IMR-90 (cell line): ENCODE measurements around the gene PSMG4. TPM values are rescaled to one million over a fixed set of nuclear protein-coding genes. Genes with fewer than 3 reads are reported as not detected.

Experiments used
- ATAC-seq: fragments of 200-7000 bp; cut with Tn5 transposase; 2 replicates; pipeline ENCODE4 v1.9.1; 2020; ENCODE audit warnings: low read depth, mild to moderate bottlenecking, moderate library complexity
- BruUV-seq: library from RNA; stranded (reverse); fragments of 400-500 nt; replicated peaks from 2 replicates; lab custom pipeline; 2021; lab: Mats Ljungman, UMichigan
- CTCF ChIA-PET: fragments of 300-600 bp; formaldehyde crosslinking; extraction: SDS; loops from one replicate; lab custom pipeline; 2021; ENCODE audit warnings: antibody characterized with exemption; lab: Yijun Ruan, JAX
- POLR2A ChIA-PET: fragments of 300-600 bp; sonication (Branson Sonifier 250); formaldehyde crosslinking; loops from one replicate; lab custom pipeline; 2022; ENCODE audit warnings: antibody characterized with exemption; ENCODE audit not compliant: unreplicated experiment; lab: Charles Lee
- DNase-seq: peaks from one replicate; pipeline ENCODE4 v3.0.0; 2013
- H2AFZ ChIP-seq: replicated peaks from 2 replicates; pipeline ENCODE3; 2013; ENCODE audit warnings: low read length, mild to moderate bottlenecking; ENCODE audit not compliant: poor library complexity
- H2AK5ac ChIP-seq: 2 replicates; pipeline ENCODE4 v1.6.1; 2013; ENCODE audit warnings: low read depth, low read length, inconsistent platforms
- H2AK9ac ChIP-seq: replicated peaks from 2 replicates; pipeline ENCODE3; 2013; ENCODE audit warnings: mild to moderate bottlenecking, low read depth, low read length, moderate library complexity; ENCODE audit not compliant: poor library complexity
- H2BK120ac ChIP-seq: 2 replicates; pipeline ENCODE4 v1.6.1; 2013; ENCODE audit warnings: low read depth, low read length, inconsistent platforms
- H2BK15ac ChIP-seq: 3 replicates; pipeline ENCODE4 v1.6.1; 2013; ENCODE audit warnings: low read depth, low read length, inconsistent platforms
- H2BK20ac ChIP-seq: 2 replicates; pipeline ENCODE4 v1.6.1; 2013; ENCODE audit warnings: low read depth, mild to moderate bottlenecking, inconsistent platforms, low read length, moderate library complexity
- H2BK5ac ChIP-seq: 2 replicates; pipeline ENCODE4 v1.6.1; 2013; ENCODE audit warnings: mild to moderate bottlenecking, low read depth, low read length, inconsistent platforms; ENCODE audit not compliant: poor library complexity, severe bottlenecking
- H3K14ac ChIP-seq: replicated peaks from 2 replicates; pipeline ENCODE4 v1.6.1; 2013; ENCODE audit warnings: low read depth, low read length, inconsistent platforms
- H3K18ac ChIP-seq: 2 replicates; pipeline ENCODE4 v1.6.1; 2013; ENCODE audit warnings: low read depth, low read length, control low read depth
- H3K23ac ChIP-seq: 2 replicates; pipeline ENCODE4 v1.6.1; 2013; ENCODE audit warnings: low read depth, low read length, inconsistent platforms
- H3K27ac ChIP-seq: 2 replicates; pipeline ENCODE4 v1.5.1; 2013; ENCODE audit warnings: mild to moderate bottlenecking, control low read depth, low read length; ENCODE audit not compliant: insufficient read depth
- H3K27me3 ChIP-seq: 2 replicates; pipeline ENCODE4 v1.6.1; 2013; ENCODE audit warnings: low read length; ENCODE audit not compliant: control insufficient read depth, insufficient read depth
- H3K36me3 ChIP-seq: 2 replicates; pipeline ENCODE4 v1.6.1; 2013; ENCODE audit warnings: low read length, mixed read lengths; ENCODE audit not compliant: control insufficient read depth, insufficient read depth
- H3K4ac ChIP-seq: 2 replicates; pipeline ENCODE4 v1.6.1; 2013; ENCODE audit warnings: low read depth, low read length, inconsistent platforms
- H3K4me1 ChIP-seq: 2 replicates; pipeline ENCODE4 v1.6.1; 2013; ENCODE audit warnings: low read length, mixed read lengths; ENCODE audit not compliant: control insufficient read depth, insufficient read depth
- H3K4me2 ChIP-seq: 2 replicates; pipeline ENCODE4 v1.6.1; 2013; ENCODE audit warnings: low read depth, mild to moderate bottlenecking, control low read depth, low read length, moderate library complexity
- H3K4me3 ChIP-seq: 2 replicates; pipeline ENCODE4 v1.5.1; 2013; ENCODE audit warnings: low read depth, mild to moderate bottlenecking, control low read depth, low read length, moderate library complexity; ENCODE audit not compliant: insufficient read depth
- H3K56ac ChIP-seq: 2 replicates; pipeline ENCODE4 v1.6.1; 2013; ENCODE audit warnings: low read length, inconsistent platforms; ENCODE audit not compliant: insufficient read depth; ENCODE audit errors: extremely low read depth
- H3K79me1 ChIP-seq, 2 experiments: 2 replicates each; pipeline ENCODE4 v1.6.1; 2013; ENCODE audit warnings: low read length in 2 of 2, inconsistent platforms in 1 of 2, low read depth in 1 of 2
- H3K9ac ChIP-seq: 2 replicates; pipeline ENCODE4 v1.6.1; 2013; ENCODE audit warnings: low read depth, low read length, control low read depth
- H3K9me1 ChIP-seq: 2 replicates; pipeline ENCODE4 v1.6.1; 2013; ENCODE audit warnings: low read length, inconsistent platforms; ENCODE audit not compliant: insufficient read depth
- H3K9me3 ChIP-seq: 2 replicates; pipeline ENCODE4 v1.6.1; 2013; ENCODE audit warnings: low read length; ENCODE audit not compliant: control insufficient read depth, insufficient read depth
- H4K20me1 ChIP-seq: 2 replicates; pipeline ENCODE4 v1.6.1; 2013; ENCODE audit warnings: low read length, inconsistent platforms; ENCODE audit not compliant: insufficient read depth
- H4K5ac ChIP-seq: 2 replicates; pipeline ENCODE4 v1.6.1; 2013; ENCODE audit warnings: mild to moderate bottlenecking, low read depth, low read length, control low read depth
- H4K8ac ChIP-seq, 2 experiments: 2 replicates each; pipeline ENCODE4 v1.6.1; 2013; ENCODE audit warnings: low read depth in 2 of 2, low read length in 2 of 2, control low read depth in 1 of 2, inconsistent platforms in 1 of 2
- H4K91ac ChIP-seq: 2 replicates; pipeline ENCODE4 v1.6.1; 2013; ENCODE audit warnings: low read depth, low read length, inconsistent platforms; ENCODE audit not compliant: insufficient read depth
- BHLHE40 ChIP-seq: fragments of 150-350 bp; IDR thresholded peaks from 2 replicates; pipeline ENCODE4 v1.6.1; 2016; ENCODE audit warnings: mild to moderate bottlenecking, low read depth, low read length
- CEBPB ChIP-seq: IDR thresholded peaks from 2 replicates; pipeline ENCODE4 v1.6.1; 2012; ENCODE audit warnings: low read depth, low read length, improper control_type of control experiment
- CHD1 ChIP-seq: IDR thresholded peaks from 2 replicates; pipeline ENCODE4 v1.6.1; 2012; ENCODE audit warnings: low read depth, low read length, improper control_type of control experiment
- CTCF ChIP-seq: conservative IDR thresholded peaks from 2 replicates; pipeline ENCODE4 v1.5.1; 2012; ENCODE audit warnings: mild to moderate bottlenecking, low read depth, low read length, improper control_type of control experiment
- ELK1 ChIP-seq: fragments of 150-350 bp; IDR thresholded peaks from 2 replicates; pipeline ENCODE4 v1.6.1; 2016; ENCODE audit warnings: low read depth, mild to moderate bottlenecking, low read length, moderate library complexity, borderline replicate concordance
- FOS ChIP-seq: fragments of 150-350 bp; IDR thresholded peaks from 2 replicates; pipeline ENCODE4 v1.6.1; 2016; ENCODE audit warnings: low read depth, low read length
- MAFK ChIP-seq: IDR thresholded peaks from 2 replicates; pipeline ENCODE4 v1.6.1; 2012; ENCODE audit warnings: low read depth, low read length, improper control_type of control experiment
- MAZ ChIP-seq: IDR thresholded peaks from 2 replicates; pipeline ENCODE4 v1.6.1; 2012; ENCODE audit warnings: low read depth, mild to moderate bottlenecking, low read length, improper control_type of control experiment, moderate library complexity, borderline replicate concordance
- MXI1 ChIP-seq: IDR thresholded peaks from 2 replicates; pipeline ENCODE4 v1.6.1; 2012; ENCODE audit warnings: low read depth, mild to moderate bottlenecking, low read length, moderate library complexity, borderline replicate concordance
- NFE2L2 ChIP-seq: fragments of 150-350 bp; IDR thresholded peaks from 2 replicates; pipeline ENCODE4 v1.6.1; 2016; ENCODE audit warnings: low read depth, mild to moderate bottlenecking, low read length
- POLR2A ChIP-seq: IDR thresholded peaks from 2 replicates; pipeline ENCODE4 v1.6.1; 2012; ENCODE audit warnings: mild to moderate bottlenecking, low read depth, low read length
- RAD21 ChIP-seq: IDR thresholded peaks from 2 replicates; pipeline ENCODE4 v1.6.1; 2012; ENCODE audit warnings: low read length, improper control_type of control experiment
- RCOR1 ChIP-seq: IDR thresholded peaks from 2 replicates; pipeline ENCODE4 v1.6.1; 2012; ENCODE audit warnings: mild to moderate bottlenecking, low read length, improper control_type of control experiment; ENCODE audit not compliant: insufficient replicate concordance
- RFX5 ChIP-seq: IDR thresholded peaks from 2 replicates; pipeline ENCODE4 v1.8.0; 2012; ENCODE audit warnings: low read depth, mild to moderate bottlenecking, low read length, moderate library complexity
- SMC3 ChIP-seq: fragments of 150-350 bp; IDR thresholded peaks from 2 replicates; pipeline ENCODE4 v1.6.1; 2016; ENCODE audit warnings: low read depth, mild to moderate bottlenecking, antibody characterized with exemption, low read length, moderate library complexity
- USF2 ChIP-seq: fragments of 150-350 bp; IDR thresholded peaks from 2 replicates; pipeline ENCODE4 v1.6.1; 2017; ENCODE audit warnings: mild to moderate bottlenecking, antibody characterized with exemption, low read length, low read depth
- WGBS, 2 experiments: methylation state at CpG; one replicate each; pipeline versions ENCODE4 v1.1.5 to v1.1.7; 2013; ENCODE audit warnings: missing lambda C conversion rate in 2 of 2; ENCODE audit not compliant: insufficient read length in 1 of 2; ENCODE audit errors: extremely low coverage in 2 of 2; 5-methylcytosine and 5-hydroxymethylcytosine counted together
- dilution Hi-C: fragments of 300-500 bp; cut with HindIII; formaldehyde crosslinking; loops from one replicate; pipeline ENCODE4 v1.14.3; 2018; ENCODE audit warnings: low sequenced_read_pairs; ENCODE audit not compliant: unreplicated experiment
- in situ Hi-C: fragments of 300-500 bp; cut with MboI; formaldehyde crosslinking; loops from 3 replicates; pipeline ENCODE4 v1.14.3; 2019; ENCODE audit warnings: low sequenced_read_pairs, inconsistent platforms, mixed read lengths
- intact Hi-C: fragments of 100-400 bp; cut with micrococcal nuclease; formaldehyde crosslinking; loops from 2 replicates; pipeline ENCODE4 v1.10.0; 2022
- polyA plus RNA-seq, 3 experiments: library from polyadenylated mRNA; depleted of rRNA; stranded (reverse); fragments of >200 nt; gene quantifications; 2 replicates each; pipeline ENCODE4 v1.2.3, GENCODE V29; 2012; ENCODE audit warnings: low replicate concordance in 1 of 3
- total RNA-seq: library from RNA; depleted of rRNA; stranded (reverse); fragments of >200 nt; gene quantifications from 2 replicates; pipeline ENCODE4 v1.2.3, GENCODE V29; 2012

The PSMG4 gene
- total and polyA plus RNA-seq, 2 of the 4 experiments (the other 2 are of a cell fraction): 5.6 to 13.4 TPM

- intact Hi-C loops: no loop called here
- Histone ChIP-seq H2AK5ac (no peak overlapping the region), H2BK15ac (no peak overlapping the region), H3K79me1 (no peaks in the 10 kb centered on the region), H3K23ac (no peak overlapping the region), H3K27me3 (peaks cover 5% of the 10 kb centered on the region; the same call in 1 of the 2 replicates), H2BK120ac (no peak overlapping the region), H2AFZ (peak overlapping the region; percentile 62), H3K4ac (no peak overlapping the region), H4K8ac (no peak overlapping the region), H3K9me1 (0 out of 2 replicates have a peak, but pooled peaks cover 3% of the 10 kb centered on the region), H2AK9ac (no peak overlapping the region), H4K20me1 (no peaks in the 10 kb centered on the region), H3K27ac (no peak overlapping the region), H3K56ac (no peak overlapping the region), H3K14ac (no peak overlapping the region), H2BK20ac (no peak overlapping the region), H3K4me1 (no peaks in the 10 kb centered on the region), H3K9me3 (peaks cover 3% of the 10 kb centered on the region; the same call in 1 of the 2 replicates), H2BK5ac (no peak overlapping the region), H3K9ac (no peak overlapping the region), H3K4me3 (no peak overlapping the region), H3K18ac (no peak overlapping the region), H4K91ac (no peak overlapping the region), H3K36me3 (no peaks in the 10 kb centered on the region), H4K5ac (no peak overlapping the region), H3K4me2 (no peak overlapping the region)
- ATAC-seq: no peak
- BruUV-seq: no TSS peak
- DNase-seq: no peak
- ChIA-PET POLR2A (no interaction called here), CTCF (no interaction called here)
- 60% methylated on average over 1 of the region's 7 CpGs; no CpG with 5 or more reads in 1 of the 2 experiments for WGBS, 2 experiments
- TF ChIP-seq CHD1: no peak
- TF ChIP-seq RFX5: no peak
- no peak for TF ChIP-seq BHLHE40
- no peak for TF ChIP-seq MXI1
- TF ChIP-seq CTCF: no peak
- TF ChIP-seq MAFK: no peak
- no peak for TF ChIP-seq ELK1
- no peak for TF ChIP-seq RAD21
- no peak for TF ChIP-seq RCOR1
- TF ChIP-seq USF2: no peak
- TF ChIP-seq FOS: no peak
- TF ChIP-seq NFE2L2: no peak
- TF ChIP-seq MAZ: no peak
- TF ChIP-seq POLR2A: no peak
- TF ChIP-seq SMC3: no peak
- TF ChIP-seq CEBPB: no peak
- in situ Hi-C loops: no loop called here
- dilution Hi-C loops: no loop called here
These were observed 18.2 kb upstream of the PSMG4 start for GRCh38 chr6:3240595-3240994.
